ENCODE data around the gene CAPN11.

- TF ChIP-seq CTCF (IDR thresholded peaks at IDR 0.05) (no peak), POLR2A (IDR thresholded peaks at IDR 0.05) (no peak)
These were observed 28.7 kb upstream of the CAPN11 start for GRCh38 chr6:44129841-44130322.
